H1 (cell line): ENCODE data around the gene NAA10. TPM values are rescaled to one million over a fixed set of nuclear protein-coding genes. Genes with fewer than 3 reads are reported as not detected.

Experiments
- ASH2L ChIP-seq: fragments of 200-600, 300-600 bp; sonication (generic); IDR thresholded peaks from one replicate; pipeline ENCODE4 v1.7.1; 2017; ENCODE audit warnings: low read length
- CBX8 ChIP-seq: fragments of 300-800, 300-1000 bp; sonication (generic); IDR thresholded peaks from 2 replicates; pipeline ENCODE4 v1.7.1; 2016; ENCODE audit warnings: low read depth, low read length, borderline replicate concordance
- CTBP2 ChIP-seq: IDR thresholded peaks from 2 replicates; pipeline ENCODE4 v1.7.0; 2011; ENCODE audit warnings: borderline replicate concordance, mild to moderate bottlenecking, moderate library complexity, mixed read lengths, low read length; ENCODE audit not compliant: insufficient read depth, insufficient read length
- E2F6 ChIP-seq: IDR thresholded peaks from 2 replicates; pipeline ENCODE4 v1.6.1; 2012; ENCODE audit warnings: inconsistent platforms
- NRF1 ChIP-seq: IDR thresholded peaks from 2 replicates; pipeline ENCODE4 v1.6.1; 2011; ENCODE audit warnings: mild to moderate bottlenecking, low read depth, low read length, improper control_type of control experiment
- RFX5 ChIP-seq: IDR thresholded peaks from 2 replicates; pipeline ENCODE4 v1.6.1; 2011; ENCODE audit warnings: low read depth, low read length, improper control_type of control experiment, borderline replicate concordance
- TAF7 ChIP-seq: optimal IDR thresholded peaks from 2 replicates; pipeline ENCODE3; 2011; ENCODE audit warnings: low read depth, mild to moderate bottlenecking, inconsistent platforms, low read length, moderate library complexity, borderline replicate concordance
- polyA plus RNA-seq, 7 experiments: library from polyadenylated mRNA; depleted of rRNA in 3 of 7; stranded (reverse) in 5 of 7; unstranded in 2 of 7; fragments of >200 nt in 5 of 7; fragments of 200-250 nt in 2 of 7; gene quantifications; 1 replicate in 5 of 7; 2 replicates in 1 of 7; 4 replicates in 1 of 7; pipeline versions ENCODE4 v1.2.1 to v1.2.3, GENCODE V29; 2011 to 2013; ENCODE audit warnings: missing spikeins in 2 of 7, mixed read lengths in 2 of 7
- total RNA-seq: library from RNA; stranded (reverse); fragmentation: NEBNext Ultra II Directional; extraction: Animal tissue kit (Norgen Biotek cat#: 25700); gene quantifications from 2 replicates; pipeline ENCODE4 v1.2.1, GENCODE V29; 2021

Gene NAA10
- total and polyA plus RNA-seq, 2 of the 8 experiments (the other 6 are each of a cell fraction or from before 2014, with no cell fraction given): 80.4 to 98.8 TPM

GRCh38 chrX:153933748-153934147 lies 1.1 kb downstream of the NAA10 start (continued):
- TF ChIP-seq CTBP2: no peak
- TF ChIP-seq RFX5: no peak
- no peak for TF ChIP-seq E2F6
- no peak for TF ChIP-seq NRF1
- TF ChIP-seq TAF7: no peak
- TF ChIP-seq ASH2L: no peak
- TF ChIP-seq CBX8: no peak
